ENCODE results near the gene AP1M2. TPM values are rescaled to one million over a fixed set of nuclear protein-coding genes. Genes with fewer than 3 reads are reported as not detected.
A peak's percentile ranks its signal among the peaks of the same experiment; 100 is the strongest.

Gene AP1M2
- total RNA-seq, 2 donors from 2014 or later = 132 to 146 TPM

- Histone ChIP-seq H3K4me1 (ENCODE audit: control insufficient read depth, insufficient read depth, low read length) (no peaks in the 10 kb centered on the region), H3K4me3 (ENCODE audit: low read length) (no peak overlapping the region), H3K36me3 (ENCODE audit: control insufficient read depth, insufficient read depth, low read length) (peaks cover 59% of the 10 kb centered on the region), H3K27me3 (ENCODE audit: control insufficient read depth, insufficient read depth, low read length, poor library complexity, severe bottlenecking) (no peaks in the 10 kb centered on the region), H3K9me3 (ENCODE audit: control insufficient read depth, low read length) (no peaks in the 10 kb centered on the region), H3K9ac (ENCODE audit: extremely low read depth, low read length, poor library complexity, severe bottlenecking) (no peak overlapping the region), H3K27ac (ENCODE audit: low read depth, low read length) (no peak overlapping the region)
- Mint-ChIP-seq H3K4me1 (no peaks in the 10 kb centered on the region), H3K36me3 (ENCODE audit: low read depth) (peaks cover 71% of the 10 kb centered on the region), H3K9me3 (no peaks in the 10 kb centered on the region), H3K27ac (no peak overlapping the region), H3K4me3 (no peak overlapping the region), H3K27me3 (ENCODE audit: insufficient read depth) (no peaks in the 10 kb centered on the region)
- TF ChIP-seq CTCF (conservative IDR thresholded peaks at IDR 0.05) = peak; percentile 12
- WGBS, 2 experiments (ENCODE audit: insufficient coverage in 1 of 2, insufficient read length in 1 of 2) = 94 to 95% methylated on average over 5 to 6 of the region's 6 CpGs
- no peak for DNase-seq
Measured at GRCh38 chr19:10634963-10635362, 47.9 kb upstream of the AP1M2 start.

GRCh38 chr19:10634430-10634829 is 47.3 kb upstream of the AP1M2 start:
- Mint-ChIP-seq H3K4me3 (no peak overlapping the region), H3K27ac (no peak overlapping the region), H3K9me3 (no peaks in the 10 kb centered on the region), H3K4me1 (no peaks in the 10 kb centered on the region), H3K27me3 (ENCODE audit: insufficient read depth) (no peaks in the 10 kb centered on the region), H3K36me3 (ENCODE audit: low read depth) (peaks cover 70% of the 10 kb centered on the region)
- H3K9ac ChIP-seq (ENCODE audit: extremely low read depth, low read length, poor library complexity, severe bottlenecking) = no peak overlapping the region
- DNase-seq = no peak
- 92 to 95% methylated on average over 6 to 7 of the region's 7 CpGs for WGBS, 2 experiments (ENCODE audit: insufficient coverage in 1 of 2, insufficient read length in 1 of 2)
- H3K27me3 ChIP-seq (ENCODE audit: control insufficient read depth, insufficient read depth, low read length, poor library complexity, severe bottlenecking) = no peaks in the 10 kb centered on the region
- H3K4me3 ChIP-seq (ENCODE audit: low read length) = no peak overlapping the region
- no peaks in the 10 kb centered on the region for H3K4me1 ChIP-seq (ENCODE audit: control insufficient read depth, insufficient read depth, low read length)
- no peak for TF ChIP-seq CTCF (conservative IDR thresholded peaks at IDR 0.05)
- no peak overlapping the region for H3K27ac ChIP-seq (ENCODE audit: low read depth, low read length)
- H3K36me3 ChIP-seq (ENCODE audit: control insufficient read depth, insufficient read depth, low read length) = peaks cover 55% of the 10 kb centered on the region
- no peaks in the 10 kb centered on the region for H3K9me3 ChIP-seq (ENCODE audit: control insufficient read depth, low read length)

GRCh38 chr19:10631874-10632273 is 44.8 kb upstream of the AP1M2 start:
- no peak overlapping the region for H3K4me3 ChIP-seq (ENCODE audit: low read length)
- no peak for DNase-seq
- 95% methylated on average over 4 to 14 of the region's 14 CpGs for WGBS, 2 experiments (ENCODE audit: insufficient coverage in 1 of 2, insufficient read length in 1 of 2)
- H3K36me3 Mint-ChIP-seq (ENCODE audit: low read depth) = peaks cover 65% of the 10 kb centered on the region
- no peak for TF ChIP-seq CTCF (conservative IDR thresholded peaks at IDR 0.05)
- H3K27ac ChIP-seq (ENCODE audit: low read depth, low read length) = no peak overlapping the region
- H3K27me3 ChIP-seq (ENCODE audit: control insufficient read depth, insufficient read depth, low read length, poor library complexity, severe bottlenecking) = no peaks in the 10 kb centered on the region
- no peak overlapping the region for H3K9ac ChIP-seq (ENCODE audit: extremely low read depth, low read length, poor library complexity, severe bottlenecking)
- H3K36me3 ChIP-seq (ENCODE audit: control insufficient read depth, insufficient read depth, low read length) = peaks cover 53% of the 10 kb centered on the region
- no peaks in the 10 kb centered on the region for H3K4me1 Mint-ChIP-seq
- H3K27me3 Mint-ChIP-seq (ENCODE audit: insufficient read depth) = no peaks in the 10 kb centered on the region
- H3K4me1 ChIP-seq (ENCODE audit: control insufficient read depth, insufficient read depth, low read length) = no peaks in the 10 kb centered on the region
- no peaks in the 10 kb centered on the region for H3K9me3 ChIP-seq (ENCODE audit: control insufficient read depth, low read length)
- no peaks in the 10 kb centered on the region for H3K9me3 Mint-ChIP-seq
- no peak overlapping the region for H3K4me3 Mint-ChIP-seq
- no peak overlapping the region for H3K27ac Mint-ChIP-seq
